NCI-H2081 treated with DMSO at 0.1 percent for 48 hours (cell line): ENCODE data around the gene EVI2A.

ENCODE experiments used
- DNase-seq: peaks from one replicate; lab custom pipeline; 2025; lab: John Stamatoyannopoulos, UW

Gene EVI2A

DNA sequence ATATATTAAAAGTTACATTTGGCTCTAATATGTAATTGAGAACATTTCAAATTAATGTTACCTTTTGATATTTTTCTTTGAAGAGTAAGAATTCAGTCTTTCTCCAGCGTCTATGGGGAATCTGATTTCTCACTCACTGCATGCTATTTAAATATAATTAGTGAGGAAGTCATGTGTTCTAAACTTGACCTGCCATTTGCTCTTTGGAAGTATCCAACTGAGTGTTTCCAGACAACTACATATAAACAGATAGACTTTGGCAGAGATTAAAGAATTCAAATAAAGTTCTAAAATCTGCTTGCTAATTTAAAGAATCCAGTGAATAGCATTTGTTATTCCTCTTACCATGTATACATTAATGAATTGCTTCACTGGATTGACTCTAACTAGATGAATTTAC, 47.9 kb downstream of the EVI2A start:
- DNase-seq = no peak

DNA sequence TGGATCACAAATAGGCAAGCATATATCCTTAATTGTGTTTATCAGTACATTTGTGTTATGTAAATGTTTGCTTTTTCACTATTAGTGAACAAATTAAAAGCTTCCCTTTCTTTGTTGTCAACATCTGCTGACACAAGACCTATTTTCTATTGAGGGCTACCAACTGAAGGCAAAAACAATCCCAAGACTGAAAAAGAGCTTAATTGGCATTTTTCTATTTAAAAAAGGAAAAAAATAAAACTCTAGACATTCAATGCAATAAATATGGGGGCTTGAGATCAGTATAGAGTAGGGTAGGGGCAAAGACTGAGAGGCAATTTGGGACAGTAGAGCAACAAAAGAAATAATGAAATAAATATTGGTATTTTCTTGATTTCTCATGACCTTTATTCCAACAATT, 48.6 kb downstream of the EVI2A start:
- no peak for DNase-seq

DNA sequence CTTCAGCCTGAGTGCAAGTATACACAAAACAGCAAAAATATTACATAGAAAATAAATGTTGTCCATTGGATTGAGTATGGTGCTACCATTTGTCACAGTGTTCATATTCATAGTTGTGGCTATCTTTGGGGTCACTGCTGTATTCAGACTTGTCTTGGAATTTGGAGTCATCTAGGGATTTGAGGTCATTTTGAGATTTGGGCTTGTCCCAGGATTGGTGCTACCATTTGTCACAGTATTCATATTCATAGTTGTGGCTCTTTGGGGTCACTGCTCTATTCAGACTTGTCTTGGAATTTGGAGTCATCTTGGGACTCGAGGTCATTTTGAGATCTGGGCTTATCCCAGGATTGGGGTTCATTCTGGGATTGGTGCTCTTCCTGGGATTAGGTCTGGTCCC, 49.2 kb downstream of the EVI2A start:
- DNase-seq = no peak

DNA sequence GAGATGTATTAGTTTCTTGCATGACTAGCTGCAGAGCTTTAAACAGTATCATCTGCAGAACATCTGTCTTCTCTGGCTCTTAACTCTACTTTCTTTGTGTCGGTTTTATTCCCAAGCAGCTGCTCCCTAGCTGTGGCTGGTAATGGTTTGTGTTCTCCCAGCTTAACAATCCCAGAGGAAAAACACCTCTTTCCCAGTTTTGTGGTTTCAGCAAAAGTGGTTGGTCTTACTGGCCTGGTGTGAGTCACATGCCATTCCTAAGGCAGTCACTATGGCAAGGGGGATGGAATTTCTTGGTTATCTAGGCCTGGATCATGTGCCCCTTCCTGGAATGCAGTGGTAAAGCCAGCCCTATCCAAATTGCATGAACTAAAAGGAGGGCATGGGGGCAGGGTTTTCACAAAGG, 51.8 kb downstream of the EVI2A start:
- no peak for DNase-seq

DNA sequence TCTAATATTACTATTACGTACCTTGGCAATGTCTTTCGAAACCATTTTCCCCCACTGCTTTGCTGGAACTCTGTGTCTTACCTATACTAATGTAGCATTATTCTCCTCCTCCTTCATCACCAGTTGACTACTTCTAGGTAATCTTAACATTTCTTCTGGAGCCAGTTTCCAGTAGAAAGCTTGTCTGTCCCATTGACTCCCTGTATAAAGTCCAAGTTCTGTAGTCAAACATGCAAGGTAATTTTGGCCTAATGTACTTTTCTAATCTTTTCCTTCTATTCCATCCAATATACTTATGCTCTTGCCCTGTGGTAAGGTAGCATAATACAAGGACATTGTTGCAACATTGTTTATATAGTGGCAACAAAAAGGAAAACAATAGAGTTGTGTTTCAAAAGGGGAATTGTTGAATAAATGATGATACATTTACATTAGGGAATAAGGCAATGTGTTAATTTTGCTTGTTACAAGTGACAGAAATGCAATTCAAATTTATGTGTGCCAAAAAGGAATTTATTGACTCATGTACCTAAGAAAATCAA, 52.3 kb downstream of the EVI2A start:
- DNase-seq = no peak
